Umbilical cord (tissue), 2 donors: ENCODE data around the gene EEF2KMT. TPM values are rescaled to one million over a fixed set of nuclear protein-coding genes. Genes with fewer than 3 reads are reported as not detected.
"Not testable (repeated sequence)": the region's sequence is repeated elsewhere in the genome, so short reads cannot be mapped to it uniquely, and the experiment has no call there.

ENCODE experiments used
- DNase-seq: peaks from one replicate; pipeline ENCODE4 v3.0.0-alpha.2; 2015; ENCODE audit warnings: low spot score
- total RNA-seq: library from RNA; depleted of rRNA; stranded (reverse); fragments of >200 nt; gene quantifications from one replicate; pipeline ENCODE4 v1.2.3, GENCODE V29; 2014; ENCODE audit warnings: low replicate concordance; ENCODE audit not compliant: insufficient read depth

EEF2KMT gene
- 11.1 TPM for total RNA-seq

- DNase-seq, result peak; percentile 100
Observed at GRCh38 chr16:5097470-5098220, at the start of gene EEF2KMT. EEF2KMT (minus strand) TSS chr16:5097795; CDS start chr16:5097739, 56 bp downstream.

GRCh38 chr16:5144621-5144956, 47.0 kb upstream of the EEF2KMT start:
- DNase-seq, result not testable (repeated sequence)

- DNase-seq, result no peak
Observed at GRCh38 chr16:5143761-5144620, 46.4 kb upstream of the EEF2KMT start.

- not testable (repeated sequence) for DNase-seq
Observed at GRCh38 chr16:5140151-5140550, 42.6 kb upstream of the EEF2KMT start.

GRCh38 chr16:5134739-5135452, 37.3 kb upstream of the EEF2KMT start:
- DNase-seq, result peak; percentile 18

- not testable (repeated sequence) for DNase-seq
Observed at GRCh38 chr16:5132915-5133600, 35.5 kb upstream of the EEF2KMT start.

- DNase-seq, result not testable (repeated sequence)
Observed at GRCh38 chr16:5131467-5132004, 33.9 kb upstream of the EEF2KMT start.

GRCh38 chr16:5117300-5118087, 19.9 kb upstream of the EEF2KMT start:
- peak; percentile 25 for DNase-seq

- DNase-seq, result not testable (repeated sequence)
Observed at GRCh38 chr16:5116780-5117295, 19.2 kb upstream of the EEF2KMT start.

- not testable (repeated sequence) for DNase-seq
Observed at GRCh38 chr16:5110933-5111332, 13.3 kb upstream of the EEF2KMT start.

- DNase-seq, result no peak
Observed at GRCh38 chr16:5108505-5109158, 11.0 kb upstream of the EEF2KMT start.

GRCh38 chr16:5105039-5105438, 7.4 kb upstream of the EEF2KMT start:
- not testable (repeated sequence) for DNase-seq

- DNase-seq, result not testable (repeated sequence)
Observed at GRCh38 chr16:5103296-5104032, 5.9 kb upstream of the EEF2KMT start.

GRCh38 chr16:5099174-5099573, 1.6 kb upstream of the EEF2KMT start:
- not testable (repeated sequence) for DNase-seq

GRCh38 chr16:5098221-5099159, 895 bp upstream of the EEF2KMT start:
- peak; percentile 88 for DNase-seq

GRCh38 chr16:5097061-5097469, 530 bp downstream of the EEF2KMT start:
- DNase-seq, result peak; percentile 30

GRCh38 chr16:5096437-5097060, 1.0 kb downstream of the EEF2KMT start:
- not testable (repeated sequence) for DNase-seq
